ENCODE measurements around the gene TIAM1.

Gene TIAM1

DNA sequence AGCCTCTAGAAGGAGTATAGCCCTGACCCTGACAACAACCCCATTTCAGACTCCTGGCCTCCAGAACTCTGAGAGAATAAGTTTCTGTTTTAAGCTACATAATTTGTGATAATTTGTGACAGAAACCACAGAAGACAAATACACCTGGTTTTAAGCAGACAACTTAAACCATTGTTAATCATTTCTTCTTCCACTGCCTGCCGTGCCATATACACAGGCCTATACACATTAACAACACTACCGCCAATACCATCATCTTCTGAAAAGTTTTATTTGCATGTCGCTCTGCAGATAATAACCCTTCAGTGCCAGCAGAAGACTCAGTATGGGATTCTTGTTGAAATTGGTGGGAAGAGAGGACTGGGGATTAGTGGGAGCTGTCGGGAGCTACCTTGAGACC, 265.8 kb downstream of the TIAM1 start:
- ATAC-seq = no peak
- peaks cover 8% of the 10 kb centered on the region for H3K27me3 Mint-ChIP-seq
- no peak overlapping the region for H3K27ac Mint-ChIP-seq
- no peaks in the 10 kb centered on the region for H3K36me3 Mint-ChIP-seq (ENCODE audit: low read depth)
- no peak overlapping the region for H3K4me3 Mint-ChIP-seq
- peaks cover 4% of the 10 kb centered on the region for H3K4me1 Mint-ChIP-seq
- DNase-seq = no peak
- H3K9me3 Mint-ChIP-seq = no peaks in the 10 kb centered on the region

DNA sequence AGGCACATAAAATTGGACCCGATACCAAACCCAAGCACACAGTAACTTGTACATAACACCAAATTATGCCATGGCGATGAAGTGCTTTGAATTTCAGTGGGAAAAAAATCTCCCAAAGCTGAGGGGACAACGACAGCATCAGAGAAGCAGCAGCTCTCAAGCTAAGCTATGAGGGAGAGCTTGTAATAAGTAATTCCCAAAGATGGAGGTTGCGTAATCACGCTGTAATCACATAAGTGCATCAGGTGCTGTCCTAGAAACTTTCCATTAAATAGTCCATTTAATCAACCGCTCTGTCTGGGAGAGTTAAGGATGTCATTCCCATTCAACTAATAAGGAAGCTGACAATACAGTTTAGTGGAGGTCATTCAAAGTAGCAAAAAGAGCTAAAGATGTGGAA, 268.2 kb downstream of the TIAM1 start:
- no peak for DNase-seq
- H3K27ac Mint-ChIP-seq = no peak overlapping the region
- no peak overlapping the region for H3K4me3 Mint-ChIP-seq
- peaks cover 4% of the 10 kb centered on the region for H3K4me1 Mint-ChIP-seq
- H3K36me3 Mint-ChIP-seq (ENCODE audit: low read depth) = no peaks in the 10 kb centered on the region
- no peaks in the 10 kb centered on the region for H3K9me3 Mint-ChIP-seq
- H3K27me3 Mint-ChIP-seq = peaks cover 11% of the 10 kb centered on the region
- no peak for ATAC-seq

DNA sequence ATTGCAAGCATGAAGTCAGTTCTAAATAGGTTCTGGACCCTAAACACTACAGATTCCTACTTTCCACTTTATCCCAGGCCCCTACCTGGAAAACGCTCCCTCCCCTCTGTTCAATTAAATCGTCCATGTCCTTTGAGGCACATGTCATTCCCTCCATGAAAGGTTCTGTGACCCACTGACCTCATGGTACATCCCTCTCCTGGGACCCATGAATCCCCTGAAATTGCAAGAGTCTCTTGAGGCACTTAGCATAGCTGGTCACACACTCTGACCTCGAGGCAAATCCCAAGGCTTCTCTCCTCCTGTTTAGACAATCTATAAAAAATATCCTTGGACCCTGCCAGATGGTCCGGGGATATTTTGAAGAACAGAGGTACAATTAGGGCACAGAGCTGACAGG, 271.5 kb downstream of the TIAM1 start:
- peaks cover 11% of the 10 kb centered on the region for H3K27me3 Mint-ChIP-seq
- no peak overlapping the region for H3K27ac Mint-ChIP-seq

More for the DNA sequence above, 271.5 kb downstream of the TIAM1 start:
- no peaks in the 10 kb centered on the region for H3K9me3 Mint-ChIP-seq
- H3K4me3 Mint-ChIP-seq = no peak overlapping the region
- H3K36me3 Mint-ChIP-seq (ENCODE audit: low read depth) = no peaks in the 10 kb centered on the region
- H3K4me1 Mint-ChIP-seq = no peaks in the 10 kb centered on the region
- DNase-seq (no peak), ATAC-seq (no peak)

All from activated naive CD8-positive, alpha-beta T cell treated with anti-CD3 and anti-CD28 coated beads, Interleukin-2, amount 50 U/mL, for 24 hours (primary cell).